ENCODE results near the gene SLC25A22. TPM values are rescaled to one million over a fixed set of nuclear protein-coding genes. Genes with fewer than 3 reads are reported as not detected.

SLC25A22 gene
- total RNA-seq, 1 donor from 2014 or later, result 35.4 TPM

- Mint-ChIP-seq H3K27me3 (peaks cover 3% of the 10 kb centered on the region), H3K36me3 (ENCODE audit: low read depth) (peaks cover 22% of the 10 kb centered on the region), H3K4me1 (peaks cover 42% of the 10 kb centered on the region), H3K27ac (no peak overlapping the region), H3K4me3 (no peak overlapping the region), H3K9me3 (no peaks in the 10 kb centered on the region)
- no peak for ATAC-seq (ENCODE audit: low read depth)
- ChIA-PET CTCF (no interaction called here), POLR2A (interaction anchor here (1.0 to 2.7 kb wide), 2 partner anchors 16 to 17 kb away, joined by 4 to 6 read pairs; partner anchors contain the start of genes POLR2L, RPLP2 and TSPAN4)
- TF ChIP-seq CTCF (IDR thresholded peaks at IDR 0.05), result no peak
- intact Hi-C loops (cut with micrococcal nuclease), result no loop called here
- no peak for DNase-seq
Observed at GRCh38 chr11:825366-826226, 27.5 kb upstream of the SLC25A22 start.

GRCh38 chr11:824942-825341, 26.9 kb upstream of the SLC25A22 start:
- Mint-ChIP-seq H3K4me3 (no peak overlapping the region), H3K9me3 (no peaks in the 10 kb centered on the region), H3K27ac (no peak overlapping the region), H3K36me3 (ENCODE audit: low read depth) (peaks cover 22% of the 10 kb centered on the region), H3K4me1 (peaks cover 41% of the 10 kb centered on the region), H3K27me3 (peaks cover 3% of the 10 kb centered on the region)
- DNase-seq (no peak), ATAC-seq (ENCODE audit: low read depth) (no peak)
- intact Hi-C loops (cut with micrococcal nuclease), result no loop called here
- ChIA-PET CTCF (no interaction called here), POLR2A (interaction anchor here (0.8 to 2.7 kb wide), 2 partner anchors 17 to 48 kb away, joined by 3 to 6 read pairs; partner anchors contain the start of genes POLR2L and TSPAN4)
- no peak for TF ChIP-seq CTCF (IDR thresholded peaks at IDR 0.05)

GRCh38 chr11:824292-824880, 26.3 kb upstream of the SLC25A22 start:
- ATAC-seq (ENCODE audit: low read depth) (no peak), DNase-seq (no peak)
- H3K4me1 Mint-ChIP-seq, result peaks cover 37% of the 10 kb centered on the region
- H3K27ac Mint-ChIP-seq, result no peak overlapping the region
- H3K4me3 Mint-ChIP-seq, result no peak overlapping the region
- H3K36me3 Mint-ChIP-seq (ENCODE audit: low read depth), result peaks cover 22% of the 10 kb centered on the region
- peaks cover 3% of the 10 kb centered on the region for H3K27me3 Mint-ChIP-seq
- CTCF ChIA-PET, result no interaction called here
- H3K9me3 Mint-ChIP-seq, result no peaks in the 10 kb centered on the region
- intact Hi-C loops (cut with micrococcal nuclease), result no loop called here
- POLR2A ChIA-PET, result interaction anchor here (0.8 to 2.7 kb wide), 2 partner anchors 18 to 48 kb away, joined by 3 to 6 read pairs; partner anchors contain the start of genes POLR2L and TSPAN4
- TF ChIP-seq CTCF (IDR thresholded peaks at IDR 0.05), result no peak

- ATAC-seq (ENCODE audit: low read depth), result no peak
- no peak overlapping the region for H3K27ac Mint-ChIP-seq
- peaks cover 22% of the 10 kb centered on the region for H3K36me3 Mint-ChIP-seq (ENCODE audit: low read depth)
- ChIA-PET CTCF (no interaction called here), POLR2A (interaction anchor here (0.6 kb wide), 1 partner anchor 13 kb away, joined by 4 read pairs; no protein-coding TSS in a partner anchor)
- H3K4me3 Mint-ChIP-seq, result no peak overlapping the region
- no peaks in the 10 kb centered on the region for H3K9me3 Mint-ChIP-seq
- H3K27me3 Mint-ChIP-seq, result peaks cover 3% of the 10 kb centered on the region
- TF ChIP-seq CTCF (IDR thresholded peaks at IDR 0.05), result no peak
- DNase-seq, result no peak
- intact Hi-C loops (cut with micrococcal nuclease), result no loop called here
- peaks cover 30% of the 10 kb centered on the region for H3K4me1 Mint-ChIP-seq
Observed at GRCh38 chr11:823441-824291, 25.6 kb upstream of the SLC25A22 start.

All from activated B cell treated with CpG ODN at 0.5 μM for 24 hours (primary cell).